ENCODE measurements around the gene SMTN. TPM values are rescaled to one million over a fixed set of nuclear protein-coding genes. Genes with fewer than 3 reads are reported as not detected.

SMTN gene
- total and polyA plus RNA-seq, 9 of the 15 experiments (the other 6 are each of a cell fraction or from before 2014, with no cell fraction given): 2.5 to 41.1 (median 16.1) TPM

GRCh38 chr22:31048570-31048969 is 32.5 kb upstream of the SMTN start:
- FAIRE-seq (no peak), ATAC-seq (peak; percentile 64; the same call in 1 of the 3 replicates), DNase-seq (ENCODE audit: extremely low read depth in 1 of 4, low spot score in 3 of 4) (no peak)
- no peaks in the 10 kb centered on the region for H3K27me3 ChIP-seq (ENCODE audit: control insufficient read depth in 2 of 2, insufficient read depth in 2 of 2, low read length in 2 of 2)
- H2AFZ ChIP-seq (ENCODE audit: low read depth, low read length): no peak overlapping the region
- POLR2A ChIA-PET: no interaction called here
- no peak overlapping the region for H3K4me2 ChIP-seq (ENCODE audit: insufficient read depth, low read length)
- H3K4me3 ChIP-seq: no peak overlapping the region
- WGBS (ENCODE audit: insufficient coverage, low coverage, missing lambda C conversion rate): 69% methylated on average over 3 of the region's 4 CpGs
- no peak overlapping the region for H3K27ac ChIP-seq (ENCODE audit: extremely low read depth, low read depth, low read length)
- no peaks in the 10 kb centered on the region for H3K36me3 ChIP-seq (ENCODE audit: control insufficient read depth, insufficient read depth, low read length)
- no peaks in the 10 kb centered on the region; the same call in 1 of the 2 replicates for H3K9me3 ChIP-seq (replicated peaks; ENCODE audit: control insufficient read depth, insufficient read depth, low read depth, low read length)
- CTCF ChIA-PET (ENCODE audit: low intra/inter-chr PET ratio): no interaction called here
- in situ Hi-C loops (cut with MboI): no loop called here
- H3K79me2 ChIP-seq (ENCODE audit: control insufficient read depth, insufficient read depth, low read length): no peaks in the 10 kb centered on the region
- H3K9me1 ChIP-seq (ENCODE audit: control insufficient read depth, insufficient read depth, low read length): no peaks in the 10 kb centered on the region
- no peak overlapping the region for H3K9ac ChIP-seq (ENCODE audit: insufficient read depth in 1 of 2, low read depth in 2 of 2, low read length in 2 of 2)
- no TSS peak for BruUV-seq (replicated peaks)
- peaks cover 7 to 9% of the 10 kb centered on the region in 2 experiments; a peak in 3 of 5 replicates for H3K4me1 ChIP-seq (replicated peaks in 1 of 2; ENCODE audit: control insufficient read depth in 2 of 2, insufficient read depth in 2 of 2, low read length in 2 of 2)
- H4K20me1 ChIP-seq (replicated peaks; ENCODE audit: control insufficient read depth, insufficient read depth, low read length): no peaks in the 10 kb centered on the region
- intact Hi-C loops (cut with micrococcal nuclease): no loop called here
- TF ChIP-seq PPARD (CRISPR knock-in tag; IDR thresholded peaks at IDR 0.05): no peak
- TF ChIP-seq, protein P1, sequence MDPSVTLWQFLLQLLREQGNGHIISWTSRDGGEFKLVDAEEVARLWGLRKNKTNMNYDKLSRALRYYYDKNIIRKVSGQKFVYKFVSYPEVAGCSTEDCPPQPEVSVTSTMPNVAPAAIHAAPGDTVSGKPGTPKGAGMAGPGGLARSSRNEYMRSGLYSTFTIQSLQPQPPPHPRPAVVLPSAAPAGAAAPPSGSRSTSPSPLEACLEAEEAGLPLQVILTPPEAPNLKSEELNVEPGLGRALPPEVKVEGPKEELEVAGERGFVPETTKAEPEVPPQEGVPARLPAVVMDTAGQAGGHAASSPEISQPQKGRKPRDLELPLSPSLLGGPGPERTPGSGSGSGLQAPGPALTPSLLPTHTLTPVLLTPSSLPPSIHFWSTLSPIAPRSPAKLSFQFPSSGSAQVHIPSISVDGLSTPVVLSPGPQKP (CRISPR knock-in tag; IDR thresholded peaks at IDR 0.05): no peak
- TF ChIP-seq HOMEZ (CRISPR knock-in tag; IDR thresholded peaks at IDR 0.05): no peak
- TF ChIP-seq SNIP1 (IDR thresholded peaks at IDR 0.05; ENCODE audit: low read depth): no peak
- TF ChIP-seq, protein P2, sequence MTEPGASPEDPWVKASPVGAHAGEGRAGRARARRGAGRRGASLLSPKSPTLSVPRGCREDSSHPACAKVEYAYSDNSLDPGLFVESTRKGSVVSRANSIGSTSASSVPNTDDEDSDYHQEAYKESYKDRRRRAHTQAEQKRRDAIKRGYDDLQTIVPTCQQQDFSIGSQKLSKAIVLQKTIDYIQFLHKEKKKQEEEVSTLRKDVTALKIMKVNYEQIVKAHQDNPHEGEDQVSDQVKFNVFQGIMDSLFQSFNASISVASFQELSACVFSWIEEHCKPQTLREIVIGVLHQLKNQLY (CRISPR knock-in tag; conservative IDR thresholded peaks at IDR 0.05): no peak
- TF ChIP-seq ZNF384 (IDR thresholded peaks at IDR 0.05; ENCODE audit: low read depth, low read length): no peak
- TF ChIP-seq TBL1XR1 (IDR thresholded peaks at IDR 0.05; ENCODE audit: low read length in 2 of 2): no peak
- TF ChIP-seq, protein P3, sequence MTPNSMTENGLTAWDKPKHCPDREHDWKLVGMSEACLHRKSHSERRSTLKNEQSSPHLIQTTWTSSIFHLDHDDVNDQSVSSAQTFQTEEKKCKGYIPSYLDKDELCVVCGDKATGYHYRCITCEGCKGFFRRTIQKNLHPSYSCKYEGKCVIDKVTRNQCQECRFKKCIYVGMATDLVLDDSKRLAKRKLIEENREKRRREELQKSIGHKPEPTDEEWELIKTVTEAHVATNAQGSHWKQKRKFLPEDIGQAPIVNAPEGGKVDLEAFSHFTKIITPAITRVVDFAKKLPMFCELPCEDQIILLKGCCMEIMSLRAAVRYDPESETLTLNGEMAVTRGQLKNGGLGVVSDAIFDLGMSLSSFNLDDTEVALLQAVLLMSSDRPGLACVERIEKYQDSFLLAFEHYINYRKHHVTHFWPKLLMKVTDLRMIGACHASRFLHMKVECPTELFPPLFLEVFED (CRISPR knock-in tag; conservative IDR thresholded peaks at IDR 0.05): no peak
- no peak for TF ChIP-seq NR4A1 (CRISPR knock-in tag; IDR thresholded peaks at IDR 0.05)
- no peak for TF ChIP-seq NR4A1 (tag; IDR thresholded peaks at IDR 0.05)
- no peak for TF ChIP-seq PTRF (tag; IDR thresholded peaks at IDR 0.05)
- TF ChIP-seq HCFC1 (IDR thresholded peaks at IDR 0.05; ENCODE audit: low read depth, low read length): peak; percentile 27; the same call in 1 of the 2 replicates
- no peak for TF ChIP-seq HNRNPLL (IDR thresholded peaks at IDR 0.05; ENCODE audit: low read depth, low read length, poor library complexity, severe bottlenecking)
- TF ChIP-seq YBX1 (IDR thresholded peaks at IDR 0.05): no peak
- TF ChIP-seq ZNF23 (CRISPR knock-in tag; IDR thresholded peaks at IDR 0.05): no peak

All from K562 (cell line).